Measurements from ENCODE around the gene GABRB3.

GABRB3 gene

GRCh38 chr15:26615927-26616302, 157.0 kb downstream of the GABRB3 start:
- TF ChIP-seq CTCF (IDR thresholded peaks at IDR 0.05; ENCODE audit: insufficient read depth, low read length, poor library complexity, severe bottlenecking) = no peak

GRCh38 chr15:26615188-26615926, 157.5 kb downstream of the GABRB3 start:
- Histone ChIP-seq H3K36me3 (ENCODE audit: control insufficient read depth, insufficient read depth, low read length) (no peaks in the 10 kb centered on the region), H3K4me3 (replicated peaks; ENCODE audit: low read depth, low read length) (no peak overlapping the region), H3K27me3 (replicated peaks; ENCODE audit: control insufficient read depth, insufficient read depth, low read length) (no peaks in the 10 kb centered on the region)
- no peak for DNase-seq (ENCODE audit: extremely low read depth, insufficient read length)
- TF ChIP-seq CTCF (IDR thresholded peaks at IDR 0.05; ENCODE audit: insufficient read depth, low read length, poor library complexity, severe bottlenecking) = no peak

More at GRCh38 chr15:26615927-26616302, 157.0 kb downstream of the GABRB3 start:
- H3K4me3 ChIP-seq (replicated peaks; ENCODE audit: low read depth, low read length) = no peak overlapping the region
- H3K27me3 ChIP-seq (replicated peaks; ENCODE audit: control insufficient read depth, insufficient read depth, low read length) = no peaks in the 10 kb centered on the region
- no peak for DNase-seq (ENCODE audit: extremely low read depth, insufficient read length)
- H3K36me3 ChIP-seq (ENCODE audit: control insufficient read depth, insufficient read depth, low read length) = no peaks in the 10 kb centered on the region

DNA sequence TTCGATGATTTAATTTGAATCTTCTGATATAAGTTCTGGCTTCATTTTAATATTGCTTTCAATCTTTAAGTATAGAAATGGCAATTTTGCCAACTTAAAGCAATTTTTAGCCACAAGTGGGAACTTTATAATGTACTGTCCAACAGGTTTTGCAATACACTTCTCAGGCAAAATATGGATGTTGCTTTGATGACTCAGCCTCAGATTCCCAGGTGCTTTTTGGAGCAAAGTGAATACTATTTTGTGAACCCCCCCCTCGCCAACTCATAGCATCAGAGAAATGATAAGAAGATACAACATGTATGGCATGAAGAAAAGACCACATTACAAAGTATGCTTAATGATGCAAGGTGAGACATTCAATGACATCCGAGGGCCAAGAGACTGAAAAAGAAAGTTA, 158.1 kb downstream of the GABRB3 start:
- H3K36me3 ChIP-seq (ENCODE audit: control insufficient read depth, insufficient read depth, low read length) = no peaks in the 10 kb centered on the region
- no peaks in the 10 kb centered on the region for H3K27me3 ChIP-seq (replicated peaks; ENCODE audit: control insufficient read depth, insufficient read depth, low read length)
- no peak overlapping the region for H3K4me3 ChIP-seq (replicated peaks; ENCODE audit: low read depth, low read length)
- TF ChIP-seq CTCF (IDR thresholded peaks at IDR 0.05; ENCODE audit: insufficient read depth, low read length, poor library complexity, severe bottlenecking) = no peak
- DNase-seq (ENCODE audit: extremely low read depth, insufficient read length) = no peak

GRCh38 chr15:26598704-26599103, 174.2 kb downstream of the GABRB3 start:
- Histone ChIP-seq H3K4me3 (replicated peaks; ENCODE audit: low read depth, low read length) (no peak overlapping the region), H3K27me3 (replicated peaks; ENCODE audit: control insufficient read depth, insufficient read depth, low read length) (no peaks in the 10 kb centered on the region), H3K36me3 (ENCODE audit: control insufficient read depth, insufficient read depth, low read length) (no peaks in the 10 kb centered on the region)
- TF ChIP-seq CTCF (IDR thresholded peaks at IDR 0.05; ENCODE audit: insufficient read depth, low read length, poor library complexity, severe bottlenecking) = no peak
- DNase-seq (ENCODE audit: extremely low read depth, insufficient read length) = no peak

GRCh38 chr15:26595611-26596010, 177.3 kb downstream of the GABRB3 start:
- DNase-seq (ENCODE audit: extremely low read depth, insufficient read length) = no peak
- no peak for TF ChIP-seq CTCF (IDR thresholded peaks at IDR 0.05; ENCODE audit: insufficient read depth, low read length, poor library complexity, severe bottlenecking)
- no peak overlapping the region for H3K4me3 ChIP-seq (replicated peaks; ENCODE audit: low read depth, low read length)
- H3K27me3 ChIP-seq (replicated peaks; ENCODE audit: control insufficient read depth, insufficient read depth, low read length) = no peaks in the 10 kb centered on the region
- H3K36me3 ChIP-seq (ENCODE audit: control insufficient read depth, insufficient read depth, low read length) = no peaks in the 10 kb centered on the region

DNA sequence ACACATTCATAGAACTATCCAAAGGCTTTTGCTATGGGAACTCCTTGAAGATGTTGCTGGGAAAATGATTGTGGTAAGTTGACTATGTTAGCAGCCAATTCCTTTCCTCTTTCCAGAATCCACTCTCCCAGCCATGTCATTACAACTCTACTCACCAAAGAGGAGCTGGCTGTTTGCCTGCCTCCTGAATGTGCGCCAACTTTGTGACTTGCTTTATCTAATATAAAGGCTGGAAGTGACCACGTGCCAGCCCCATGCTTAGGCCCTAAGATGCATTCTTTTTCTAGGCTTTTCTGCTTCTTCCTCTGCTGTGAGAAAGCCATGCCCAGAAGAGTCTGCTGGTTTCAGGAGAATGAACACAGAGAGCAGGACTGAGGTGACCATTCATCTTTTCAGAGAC, 182.2 kb downstream of the GABRB3 start:
- H3K36me3 ChIP-seq (ENCODE audit: control insufficient read depth, insufficient read depth, low read length) = no peaks in the 10 kb centered on the region
- no peaks in the 10 kb centered on the region for H3K27me3 ChIP-seq (replicated peaks; ENCODE audit: control insufficient read depth, insufficient read depth, low read length)
- TF ChIP-seq CTCF (IDR thresholded peaks at IDR 0.05; ENCODE audit: insufficient read depth, low read length, poor library complexity, severe bottlenecking) = no peak
- H3K4me3 ChIP-seq (replicated peaks; ENCODE audit: low read depth, low read length) = no peak overlapping the region
- DNase-seq (ENCODE audit: extremely low read depth, insufficient read length) = no peak

Measured in GM06990 (cell line).